NCI-H2171 (cell line): ENCODE data around the gene HEG1.

Experiments
- DNase-seq: peaks from one replicate; lab custom pipeline; 2025; lab: John Stamatoyannopoulos, UW

HEG1 gene

GRCh38 chr3:125050488-125051090, 5.2 kb downstream of the HEG1 start:
- no peak for DNase-seq

GRCh38 chr3:125048282-125048681, 7.5 kb downstream of the HEG1 start:
- no peak for DNase-seq

- DNase-seq: no peak
These were observed 9.8 kb downstream of the HEG1 start for GRCh38 chr3:125045965-125046364.

GRCh38 chr3:125045194-125045593, 10.6 kb downstream of the HEG1 start:
- no peak for DNase-seq

GRCh38 chr3:125043599-125044151, 12.1 kb downstream of the HEG1 start:
- no peak for DNase-seq

GRCh38 chr3:125042725-125043406, 12.9 kb downstream of the HEG1 start:
- DNase-seq: no peak

GRCh38 chr3:125039131-125040100, 16.4 kb downstream of the HEG1 start:
- peak; percentile 41 for DNase-seq

DNA sequence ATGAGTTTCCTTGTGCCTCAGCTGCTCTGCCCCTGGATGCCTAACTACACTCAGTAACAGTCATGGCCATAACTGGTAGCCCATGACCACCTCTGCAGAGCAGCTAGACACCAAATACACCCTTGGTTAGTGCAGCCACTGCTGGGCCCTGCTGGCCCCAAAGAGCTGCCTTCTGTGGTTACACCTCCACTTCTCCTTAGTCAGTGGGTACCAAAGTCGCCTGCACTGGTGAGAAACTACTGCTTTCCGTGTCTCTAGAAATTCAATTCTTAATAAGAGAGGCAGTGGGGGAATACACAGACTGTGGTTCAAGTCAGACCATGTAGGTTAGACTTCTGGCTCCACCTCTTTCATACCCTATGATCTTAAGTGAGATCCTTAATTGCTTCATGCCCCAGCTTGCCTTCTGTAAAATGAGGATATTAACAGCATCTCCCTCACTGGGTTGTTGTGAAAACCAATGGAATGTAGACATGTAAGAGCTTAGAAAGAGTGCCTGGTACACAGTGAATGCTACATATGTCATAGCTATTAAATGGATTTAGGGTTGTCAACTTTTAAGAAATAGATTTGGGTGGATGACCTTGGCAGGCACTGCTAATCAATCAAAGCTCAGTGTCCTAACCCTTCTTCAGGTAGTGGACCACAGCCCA, 18.2 kb downstream of the HEG1 start:
- DNase-seq: no peak

DNA sequence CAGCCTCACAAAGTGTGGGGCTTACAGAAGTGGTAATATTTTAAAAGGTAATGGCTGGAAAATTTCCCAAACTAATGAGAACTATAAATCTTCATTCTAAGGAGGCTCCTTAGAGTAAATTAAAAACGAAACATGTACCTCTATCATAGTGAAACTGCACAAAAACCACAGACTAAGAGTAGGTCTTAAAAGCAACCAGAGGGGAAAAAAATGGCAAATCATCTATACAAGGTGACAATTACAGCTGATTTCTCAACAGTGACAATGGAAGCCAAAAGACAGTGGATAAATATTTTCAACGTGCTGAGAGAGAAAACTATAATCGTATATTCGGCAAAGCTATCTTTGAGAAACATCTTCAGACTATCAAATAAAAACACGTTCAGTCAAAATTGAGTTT, 20.6 kb downstream of the HEG1 start:
- no peak for DNase-seq

DNA sequence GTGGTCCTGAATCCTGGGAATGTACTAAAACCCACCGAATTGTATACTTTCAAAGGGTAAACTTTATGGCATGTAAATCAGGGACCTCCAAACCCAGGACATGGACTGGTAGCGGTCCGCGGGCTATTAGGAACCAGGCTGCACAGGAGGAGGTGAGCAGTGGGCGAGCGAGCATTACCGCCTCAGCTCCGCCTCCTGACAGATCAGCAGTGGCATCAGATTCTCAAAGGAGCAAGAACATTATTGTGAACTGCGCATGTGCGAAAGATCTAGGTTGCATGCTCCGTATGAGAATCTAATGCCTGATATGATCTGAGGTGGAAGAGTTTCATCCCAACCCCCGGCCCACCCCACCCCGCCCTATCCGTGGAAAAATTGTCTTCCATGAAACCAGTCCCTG, 22.2 kb downstream of the HEG1 start:
- DNase-seq: no peak

- DNase-seq: no peak
These were observed 22.7 kb downstream of the HEG1 start for GRCh38 chr3:125033135-125033534.

DNA sequence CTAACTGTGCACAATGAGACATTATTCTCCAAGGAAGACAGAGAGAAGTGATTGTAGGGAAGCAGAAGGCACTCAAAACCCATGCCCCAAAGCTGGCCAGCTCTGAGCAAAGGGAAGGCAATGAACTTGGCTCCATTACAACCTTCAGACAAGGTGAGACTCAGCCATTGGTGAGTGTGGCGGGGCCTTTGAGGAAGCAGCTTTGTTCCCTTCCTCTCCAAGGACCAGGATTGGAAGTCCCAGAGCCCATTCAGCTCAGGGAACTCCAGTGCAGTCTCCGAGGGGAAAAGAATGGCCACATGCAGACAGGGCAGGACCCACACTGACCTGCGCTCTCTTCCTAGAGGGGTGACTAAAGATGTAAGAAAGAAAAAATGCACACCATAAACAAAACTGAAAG, 23.1 kb downstream of the HEG1 start:
- DNase-seq: no peak

- DNase-seq: no peak
These were observed 23.6 kb downstream of the HEG1 start for GRCh38 chr3:125032100-125032643.

DNA sequence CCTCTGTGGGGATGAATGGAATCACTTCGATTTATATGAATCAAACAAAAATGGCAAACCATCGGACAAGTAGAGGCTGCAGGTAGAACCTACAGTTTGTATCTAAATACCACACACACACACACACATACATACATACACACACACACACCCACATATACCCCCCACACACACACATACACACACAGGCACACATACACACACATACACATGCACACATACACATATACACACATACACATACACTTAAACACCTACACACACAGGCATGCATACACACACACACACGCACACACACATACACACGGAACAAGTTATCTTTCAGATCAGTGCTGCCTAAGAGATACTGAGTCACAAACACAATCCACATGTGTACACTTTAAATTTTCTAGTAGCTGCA, 24.3 kb downstream of the HEG1 start:
- no peak for DNase-seq

DNA sequence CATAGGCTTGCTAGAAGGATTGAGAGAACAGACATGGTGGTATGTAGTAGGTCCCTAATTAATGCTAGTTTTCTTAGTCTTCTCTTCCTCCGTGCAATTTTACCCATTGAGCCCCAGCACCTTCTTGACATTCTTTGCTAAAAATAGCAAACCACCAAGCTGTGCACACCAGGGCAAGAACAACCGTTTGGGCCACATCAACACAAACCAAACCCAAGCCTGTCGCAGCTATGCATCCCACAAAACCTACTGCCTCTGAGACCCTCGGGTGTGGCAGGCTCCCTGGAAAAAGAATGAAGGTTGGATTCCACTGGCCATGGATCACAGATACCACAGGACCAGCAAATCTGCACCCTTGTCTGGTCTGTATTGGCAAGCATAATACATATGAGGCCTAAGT, 27.1 kb downstream of the HEG1 start:
- DNase-seq: no peak

GRCh38 chr3:125025642-125026041, 30.2 kb downstream of the HEG1 start:
- no peak for DNase-seq

- no peak for DNase-seq
These were observed 31.0 kb downstream of the HEG1 start for GRCh38 chr3:125024817-125025216.

DNA sequence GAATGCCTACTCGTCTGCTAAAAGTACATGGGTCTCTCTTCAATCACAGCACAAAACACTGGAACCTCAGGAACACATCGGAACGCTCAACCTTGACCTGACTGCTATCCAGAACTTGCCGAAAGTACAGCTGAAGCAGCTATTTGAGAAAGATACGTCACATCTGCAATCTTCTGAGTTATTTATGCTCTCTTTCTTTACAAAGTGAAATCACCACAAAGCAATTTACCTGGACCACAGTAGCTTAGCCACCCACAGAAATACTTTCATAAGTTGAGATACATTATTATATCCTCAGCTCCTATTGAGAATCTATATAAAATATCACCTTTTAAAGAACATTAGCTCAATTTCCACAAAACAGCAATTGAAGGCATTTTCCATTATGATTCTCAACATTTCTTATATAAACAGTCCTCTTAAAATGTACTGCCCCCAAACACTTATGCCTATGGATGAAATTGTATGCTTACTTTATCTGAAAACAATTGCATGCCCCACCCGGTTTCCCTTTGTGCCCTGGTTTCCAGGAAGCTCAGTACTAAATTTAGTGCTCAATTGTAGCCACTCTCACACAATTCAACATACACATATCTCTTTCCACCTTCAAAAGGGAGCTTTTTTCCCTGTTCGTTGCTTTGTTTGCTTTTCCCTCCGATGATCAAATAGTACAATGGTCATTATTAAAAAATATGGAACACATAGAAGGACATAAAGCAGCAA, 31.8 kb downstream of the HEG1 start:
- DNase-seq: no peak

DNA sequence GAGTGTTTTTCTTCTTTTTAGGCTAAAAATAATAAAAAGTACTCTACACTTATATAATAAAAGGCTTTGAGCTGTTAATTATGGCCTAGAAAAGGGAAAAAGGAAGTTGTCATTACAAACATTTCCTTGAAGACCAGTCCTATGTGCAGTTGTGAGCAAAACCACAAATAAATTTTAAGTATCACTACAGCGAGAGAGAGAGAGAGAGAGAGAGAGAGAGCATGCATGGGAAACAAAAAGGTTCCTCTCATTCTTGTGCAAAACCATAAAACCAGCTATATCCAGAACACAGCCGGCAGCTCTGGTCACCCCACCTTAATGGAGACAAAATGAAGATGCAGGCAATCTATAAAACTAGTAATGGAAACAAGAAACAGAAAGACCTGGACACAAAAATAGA, 33.6 kb downstream of the HEG1 start:
- no peak for DNase-seq

GRCh38 chr3:125019271-125019670, 36.5 kb downstream of the HEG1 start:
- no peak for DNase-seq

GRCh38 chr3:125017406-125017805, 38.4 kb downstream of the HEG1 start:
- DNase-seq: no peak
